GM23338 (cell line): ENCODE measurements around the gene CACNA1D. TPM values are rescaled to one million over a fixed set of nuclear protein-coding genes. Genes with fewer than 3 reads are reported as not detected.

Experiments
- ATAC-seq: fragments of 200-7000 bp; cut with Tn5 transposase; 3 replicates; pipeline ENCODE4 v1.9.1; 2020
- DNase-seq: peaks from one replicate; pipeline ENCODE4 v3.0.0-alpha.2; 2015; ENCODE audit warnings: low spot score
- H2AFZ ChIP-seq: fragments of 200-600 bp; sonication (generic); 2 replicates; pipeline ENCODE4 v1.8.0; 2016; ENCODE audit warnings: antibody characterized with exemption, mild to moderate bottlenecking, moderate library complexity
- H3F3A ChIP-seq: fragments of 200-600 bp; sonication (generic); replicated peaks from 2 replicates; pipeline ENCODE4 v1.8.0; 2017; ENCODE audit warnings: antibody characterized with exemption, mixed run types, low read depth
- H3K27ac ChIP-seq: fragments of 200-600 bp; sonication (generic); 2 replicates; pipeline ENCODE4 v1.6.1; 2016; ENCODE audit warnings: low read depth
- H3K27me3 ChIP-seq: fragments of 200-600 bp; sonication (generic); 2 replicates; pipeline ENCODE4 v1.8.0; 2016; ENCODE audit warnings: mild to moderate bottlenecking, mixed run types, moderate library complexity; ENCODE audit not compliant: insufficient read depth
- H3K36me3 ChIP-seq: fragments of 200-600 bp; sonication (generic); 2 replicates; pipeline ENCODE4 v1.8.0; 2016; ENCODE audit warnings: mild to moderate bottlenecking; ENCODE audit not compliant: insufficient read depth
- H3K4me1 ChIP-seq: fragments of 200-600 bp; sonication (generic); 2 replicates; pipeline ENCODE4 v1.8.0; 2016; ENCODE audit warnings: mild to moderate bottlenecking, moderate library complexity; ENCODE audit not compliant: insufficient read depth
- H3K4me2 ChIP-seq: fragments of 200-600 bp; sonication (generic); 2 replicates; pipeline ENCODE4 v1.7.1; 2017; ENCODE audit warnings: mixed run types
- H3K4me3 ChIP-seq: fragments of 200-600 bp; sonication (generic); 2 replicates; pipeline ENCODE4 v1.6.1; 2016; ENCODE audit warnings: mixed run types
- H3K79me2 ChIP-seq: fragments of 200-600 bp; sonication (generic); replicated peaks from 2 replicates; pipeline ENCODE4 v1.8.0; 2017; ENCODE audit warnings: mild to moderate bottlenecking; ENCODE audit not compliant: insufficient read depth
- H3K9me2 ChIP-seq: fragments of 200-600 bp; sonication (generic); 2 replicates; pipeline ENCODE4 v1.8.0; 2017; ENCODE audit not compliant: insufficient read depth
- H4K20me1 ChIP-seq: fragments of 200-600 bp; sonication (generic); replicated peaks from 2 replicates; pipeline ENCODE4 v1.8.0; 2017; ENCODE audit warnings: mild to moderate bottlenecking; ENCODE audit not compliant: insufficient read depth
- H3K27ac Mint-ChIP-seq: 2 replicates; pipeline ENCODE4 v1.8.0; 2020; ENCODE audit warnings: inconsistent platforms, mild to moderate bottlenecking, moderate library complexity, mixed read lengths
- H3K27me3 Mint-ChIP-seq: 3 replicates; pipeline ENCODE4 v1.8.0; 2022; ENCODE audit warnings: low read depth, mild to moderate bottlenecking, moderate library complexity, mixed read lengths, inconsistent platforms; ENCODE audit not compliant: insufficient read depth, poor library complexity
- H3K36me3 Mint-ChIP-seq: 3 replicates; pipeline ENCODE4 v1.8.0; 2021; ENCODE audit warnings: low read depth, mild to moderate bottlenecking, inconsistent platforms, moderate library complexity, mixed read lengths
- H3K4me1 Mint-ChIP-seq: 3 replicates; pipeline ENCODE4 v1.8.0; 2020; ENCODE audit warnings: mild to moderate bottlenecking, inconsistent platforms, mixed read lengths
- H3K4me3 Mint-ChIP-seq: 3 replicates; pipeline ENCODE4 v1.8.0; 2021; ENCODE audit warnings: moderate library complexity, mild to moderate bottlenecking, inconsistent platforms, mixed read lengths
- H3K9me3 Mint-ChIP-seq: 3 replicates; pipeline ENCODE4 v1.8.0; 2020; ENCODE audit warnings: moderate library complexity, mild to moderate bottlenecking, inconsistent platforms, mixed read lengths
- CREB1 ChIP-seq: fragments of 250-450 bp; sonication (Bioruptor Pico); IDR thresholded peaks from 2 replicates; pipeline ENCODE4 v1.5.0; 2020; ENCODE audit warnings: low read depth, mild to moderate bottlenecking, moderate library complexity
- NANOG ChIP-seq: IDR thresholded peaks from 2 replicates; pipeline ENCODE4 v1.6.1; 2016; ENCODE audit warnings: antibody characterized with exemption, borderline replicate concordance
- ZNF114 ChIP-seq: fragments of 250-450 bp; sonication (Bioruptor Pico); IDR thresholded peaks from 2 replicates; pipeline ENCODE4 v1.5.0; 2020; ENCODE audit warnings: mild to moderate bottlenecking, moderate library complexity
- ZNF462 ChIP-seq: fragments of 250-450 bp; sonication (Bioruptor Pico); IDR thresholded peaks from 2 replicates; pipeline ENCODE4 v1.5.0; 2020; ENCODE audit warnings: mild to moderate bottlenecking, moderate library complexity
- polyA plus RNA-seq: library from polyadenylated mRNA; unstranded; fragments of >200 nt; fragmentation: Nextera tagmentation; extraction: Ambion mirVana; gene quantifications from 2 replicates; pipeline ENCODE4 v1.2.1, GENCODE V29; 2016
- total RNA-seq: library from RNA; depleted of rRNA; stranded (reverse); fragments of >200 nt; shearing (Covaris generic); gene quantifications from 2 replicates; pipeline ENCODE4 v1.2.3, GENCODE V29; 2014
- TF ChIP-seq, protein P1 (sequence below): IDR thresholded peaks from one replicate; pipeline ENCODE4 v1.6.1; 2018; ENCODE audit warnings: antibody characterized with exemption; ENCODE audit not compliant: unreplicated experiment

CACNA1D gene
- total and polyA plus RNA-seq, 2 experiments from 2014 or later: 1.7 to 1.8 TPM

GRCh38 chr3:53501178-53501577, 6.8 kb downstream of the CACNA1D start (continued):
- TF ChIP-seq ZNF462 (CRISPR knock-in tag) (no peak), NANOG (no peak)
- TF ChIP-seq, protein P1, sequence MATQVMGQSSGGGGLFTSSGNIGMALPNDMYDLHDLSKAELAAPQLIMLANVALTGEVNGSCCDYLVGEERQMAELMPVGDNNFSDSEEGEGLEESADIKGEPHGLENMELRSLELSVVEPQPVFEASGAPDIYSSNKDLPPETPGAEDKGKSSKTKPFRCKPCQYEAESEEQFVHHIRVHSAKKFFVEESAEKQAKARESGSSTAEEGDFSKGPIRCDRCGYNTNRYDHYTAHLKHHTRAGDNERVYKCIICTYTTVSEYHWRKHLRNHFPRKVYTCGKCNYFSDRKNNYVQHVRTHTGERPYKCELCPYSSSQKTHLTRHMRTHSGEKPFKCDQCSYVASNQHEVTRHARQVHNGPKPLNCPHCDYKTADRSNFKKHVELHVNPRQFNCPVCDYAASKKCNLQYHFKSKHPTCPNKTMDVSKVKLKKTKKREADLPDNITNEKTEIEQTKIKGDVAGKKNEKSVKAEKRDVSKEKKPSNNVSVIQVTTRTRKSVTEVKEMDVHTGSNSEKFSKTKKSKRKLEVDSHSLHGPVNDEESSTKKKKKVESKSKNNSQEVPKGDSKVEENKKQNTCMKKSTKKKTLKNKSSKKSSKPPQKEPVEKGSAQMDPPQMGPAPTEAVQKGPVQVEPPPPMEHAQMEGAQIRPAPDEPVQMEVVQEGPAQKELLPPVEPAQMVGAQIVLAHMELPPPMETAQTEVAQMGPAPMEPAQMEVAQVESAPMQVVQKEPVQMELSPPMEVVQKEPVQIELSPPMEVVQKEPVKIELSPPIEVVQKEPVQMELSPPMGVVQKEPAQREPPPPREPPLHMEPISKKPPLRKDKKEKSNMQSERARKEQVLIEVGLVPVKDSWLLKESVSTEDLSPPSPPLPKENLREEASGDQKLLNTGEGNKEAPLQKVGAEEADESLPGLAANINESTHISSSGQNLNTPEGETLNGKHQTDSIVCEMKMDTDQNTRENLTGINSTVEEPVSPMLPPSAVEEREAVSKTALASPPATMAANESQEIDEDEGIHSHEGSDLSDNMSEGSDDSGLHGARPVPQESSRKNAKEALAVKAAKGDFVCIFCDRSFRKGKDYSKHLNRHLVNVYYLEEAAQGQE: no peak

DNA sequence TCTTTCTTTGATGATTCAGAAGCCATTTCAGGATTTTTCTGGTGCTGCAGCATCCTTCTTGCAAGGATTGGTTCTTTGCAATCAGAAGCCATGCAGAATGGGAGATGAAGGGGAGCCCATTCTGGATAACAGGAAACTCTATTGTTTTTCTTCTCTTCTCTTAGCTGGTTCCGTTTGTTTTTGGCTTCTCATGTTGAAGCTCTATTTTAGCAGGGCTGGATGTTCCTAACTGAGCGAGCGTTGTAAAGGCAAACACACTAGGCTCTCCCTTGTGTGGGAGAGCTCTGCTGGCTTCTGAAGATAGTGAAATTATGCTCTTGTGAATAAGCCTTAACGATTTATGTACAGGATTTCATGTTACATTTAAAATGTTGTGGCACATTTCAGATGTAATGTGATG, 8.3 kb downstream of the CACNA1D start:
- Mint-ChIP-seq H3K9me3 (no peaks in the 10 kb centered on the region), H3K4me3 (no peak overlapping the region), H3K36me3 (no peaks in the 10 kb centered on the region), H3K27me3 (peaks cover 3% of the 10 kb centered on the region), H3K27ac (no peak overlapping the region), H3K4me1 (peaks cover 23% of the 10 kb centered on the region)
- no peaks in the 10 kb centered on the region for H3F3A ChIP-seq
- H4K20me1 ChIP-seq: no peaks in the 10 kb centered on the region
- DNase-seq (no peak), ATAC-seq (no peak)
- no peaks in the 10 kb centered on the region for H3K79me2 ChIP-seq
- H3K27ac ChIP-seq: no peak overlapping the region
- H3K4me3 ChIP-seq: no peak overlapping the region
- no peaks in the 10 kb centered on the region for H3K9me2 ChIP-seq
- peaks cover 11% of the 10 kb centered on the region; the same call in 1 of the 2 replicates for H3K4me1 ChIP-seq
- H2AFZ ChIP-seq: no peak overlapping the region; the same call in 1 of the 2 replicates
- peaks cover 3% of the 10 kb centered on the region for H3K27me3 ChIP-seq
- no peak overlapping the region for H3K4me2 ChIP-seq
- H3K36me3 ChIP-seq: no peaks in the 10 kb centered on the region
- TF ChIP-seq NANOG (no peak), ZNF114 (CRISPR knock-in tag) (no peak), CREB1 (CRISPR knock-in tag) (no peak), ZNF462 (CRISPR knock-in tag) (no peak)
